ENCODE data around the gene FMOD.

The FMOD gene

GRCh38 chr1:203291201-203292096 is 59.5 kb downstream of the FMOD start:
- no peak overlapping the region for H3K4me3 ChIP-seq (ENCODE audit: low read depth, low read length)
- no peak for TF ChIP-seq CTCF (IDR thresholded peaks at IDR 0.05; ENCODE audit: control insufficient read depth, extremely low read depth, insufficient read depth)
- DNase-seq (ENCODE audit: low read depth): no peak
